ENCODE results near the gene MOV10.

MOV10 gene

DNA sequence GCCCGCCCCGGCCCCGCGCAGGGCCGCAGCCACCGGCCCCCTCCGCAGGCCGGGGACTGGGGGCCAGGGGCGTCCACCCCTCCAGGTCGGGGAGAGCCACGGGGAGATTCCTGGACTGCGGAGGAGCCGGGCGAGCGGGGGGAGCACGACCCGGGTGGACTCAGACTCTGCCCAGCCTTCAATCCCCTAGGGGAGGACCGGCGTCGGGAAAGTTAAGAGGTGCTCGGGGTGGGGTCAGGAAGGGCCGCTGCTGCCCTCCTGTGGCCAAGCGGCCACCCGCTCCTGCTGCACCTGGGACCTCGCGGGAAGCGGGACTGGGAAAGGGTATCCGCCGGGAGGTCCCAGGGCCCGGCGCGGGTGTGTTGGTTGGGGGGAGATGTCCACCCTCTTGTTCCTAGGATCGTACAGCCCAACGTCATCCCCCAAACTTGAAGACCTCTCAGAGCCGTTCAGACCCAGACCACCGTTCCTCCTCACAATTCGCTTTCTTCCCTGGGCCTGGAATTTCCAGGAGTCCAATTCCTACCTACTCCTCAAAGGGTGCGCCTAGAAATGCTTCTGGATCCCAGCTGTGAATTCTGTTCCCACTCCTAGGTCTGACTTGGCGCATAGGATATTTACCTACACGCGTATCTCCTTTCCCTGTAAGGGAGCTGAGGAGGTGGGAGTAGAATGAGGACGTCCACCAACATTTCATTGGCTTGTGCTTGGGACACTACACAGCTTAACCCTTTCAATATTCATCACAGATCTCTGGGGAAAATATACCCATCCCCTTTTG, 33.0 kb downstream of the MOV10 start:
- H3K9ac ChIP-seq (ENCODE audit: low read depth, low read length): peak overlapping the region; percentile 63; the same call in 1 of the 2 replicates
- no peaks in the 10 kb centered on the region for H3K9me3 ChIP-seq (ENCODE audit: control insufficient read depth, insufficient read depth, low read length)
- H3K4me1 ChIP-seq (ENCODE audit: insufficient read depth, low read length): peaks cover 32% of the 10 kb centered on the region
- no peaks in the 10 kb centered on the region; the same call in 1 of the 2 replicates for H3K36me3 ChIP-seq (ENCODE audit: insufficient read depth, low read length)

DNA sequence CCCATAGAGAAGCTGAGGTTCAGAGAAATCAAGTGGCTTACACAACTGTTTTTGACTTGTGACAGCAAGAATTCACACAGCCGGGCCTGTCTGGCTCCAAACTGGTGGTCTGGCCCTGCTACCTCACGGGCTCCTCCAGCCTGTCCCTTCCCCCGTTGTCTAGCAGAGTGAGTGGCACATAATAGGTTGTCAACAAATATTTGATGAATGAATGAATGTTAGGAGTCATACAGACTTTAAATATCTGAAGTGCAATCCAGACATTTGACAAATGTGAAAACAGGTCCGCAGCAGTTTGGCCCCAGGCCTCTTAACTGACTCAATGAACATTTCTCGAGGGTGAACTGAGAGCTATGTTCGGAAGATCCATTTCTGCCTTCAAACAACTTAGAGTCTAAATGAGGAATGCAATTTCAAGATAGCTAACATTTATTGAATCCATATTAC, 33.6 kb downstream of the MOV10 start:
- Histone ChIP-seq H3K4me1 (ENCODE audit: insufficient read depth, low read length) (peaks cover 39% of the 10 kb centered on the region), H3K9me3 (ENCODE audit: control insufficient read depth, insufficient read depth, low read length) (no peaks in the 10 kb centered on the region), H3K9ac (ENCODE audit: low read depth, low read length) (peak overlapping the region; percentile 63; the same call in 1 of the 2 replicates), H3K36me3 (ENCODE audit: insufficient read depth, low read length) (no peaks in the 10 kb centered on the region)

DNA sequence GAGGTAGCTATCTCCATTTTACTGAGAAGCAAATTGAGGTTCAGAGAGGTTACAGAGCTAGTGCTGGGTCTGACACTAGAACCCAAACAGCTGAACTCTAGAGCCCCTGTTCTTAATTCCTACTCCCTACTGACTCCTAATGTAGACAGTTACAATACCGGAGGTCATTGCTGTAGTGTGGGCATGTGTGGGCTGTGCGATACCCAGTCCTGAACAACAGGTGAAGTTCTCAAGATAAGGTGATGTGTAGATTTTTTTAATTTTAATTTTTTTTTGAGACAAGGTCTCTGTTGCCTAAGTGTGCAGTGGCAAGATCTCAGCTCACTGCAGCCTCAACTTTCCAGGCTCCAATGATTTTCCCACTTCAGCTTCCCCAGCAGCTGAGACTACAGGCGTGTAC, 34.0 kb downstream of the MOV10 start:
- H3K9me3 ChIP-seq (ENCODE audit: control insufficient read depth, insufficient read depth, low read length): no peaks in the 10 kb centered on the region
- no peaks in the 10 kb centered on the region for H3K36me3 ChIP-seq (ENCODE audit: insufficient read depth, low read length)
- H3K4me1 ChIP-seq (ENCODE audit: insufficient read depth, low read length): peaks cover 42% of the 10 kb centered on the region
- H3K9ac ChIP-seq (ENCODE audit: low read depth, low read length): no peak overlapping the region

GRCh38 chr1:112710159-112710558, 35.7 kb downstream of the MOV10 start:
- H3K9me3 ChIP-seq (ENCODE audit: control insufficient read depth, insufficient read depth, low read length): no peaks in the 10 kb centered on the region
- peaks cover 35% of the 10 kb centered on the region for H3K4me1 ChIP-seq (ENCODE audit: insufficient read depth, low read length)
- no peaks in the 10 kb centered on the region for H3K36me3 ChIP-seq (ENCODE audit: insufficient read depth, low read length)
- no peak overlapping the region for H3K9ac ChIP-seq (ENCODE audit: low read depth, low read length)

- no peaks in the 10 kb centered on the region for H3K36me3 ChIP-seq (ENCODE audit: insufficient read depth, low read length)
- peaks cover 32% of the 10 kb centered on the region for H3K4me1 ChIP-seq (ENCODE audit: insufficient read depth, low read length)
- no peaks in the 10 kb centered on the region for H3K9me3 ChIP-seq (ENCODE audit: control insufficient read depth, insufficient read depth, low read length)
- H3K9ac ChIP-seq (ENCODE audit: low read depth, low read length): no peak overlapping the region
Observed at GRCh38 chr1:112710586-112710985, 36.1 kb downstream of the MOV10 start.

GRCh38 chr1:112711041-112711440, 36.6 kb downstream of the MOV10 start:
- Histone ChIP-seq H3K9me3 (ENCODE audit: control insufficient read depth, insufficient read depth, low read length) (no peaks in the 10 kb centered on the region), H3K4me1 (ENCODE audit: insufficient read depth, low read length) (peaks cover 27% of the 10 kb centered on the region), H3K36me3 (ENCODE audit: insufficient read depth, low read length) (no peaks in the 10 kb centered on the region), H3K9ac (ENCODE audit: low read depth, low read length) (0 out of 2 replicates have a peak overlapping the region, but pooled peaks have one; percentile 3)

DNA sequence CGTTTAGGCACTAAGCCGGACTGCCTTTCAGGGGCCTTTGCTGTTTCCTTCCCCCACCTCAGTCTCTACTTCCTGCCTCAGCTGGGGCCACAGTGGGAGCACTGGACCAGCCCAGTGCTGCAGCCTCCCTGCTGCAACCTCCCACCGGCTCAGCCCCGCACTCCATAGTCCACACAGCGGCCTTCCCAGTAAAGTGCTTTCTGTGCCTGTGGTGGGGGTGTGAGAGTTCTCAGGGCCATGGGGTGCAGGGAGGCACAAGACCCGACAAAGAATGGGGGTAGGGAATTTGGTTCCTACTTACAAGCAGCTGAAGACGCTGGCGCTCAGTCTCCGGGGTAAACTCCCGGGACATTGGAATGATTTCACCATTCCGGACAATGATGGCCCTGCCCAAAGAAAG, 37.2 kb downstream of the MOV10 start:
- peaks cover 30% of the 10 kb centered on the region for H3K4me1 ChIP-seq (ENCODE audit: insufficient read depth, low read length)
- H3K9me3 ChIP-seq (ENCODE audit: control insufficient read depth, insufficient read depth, low read length): no peaks in the 10 kb centered on the region
- no peaks in the 10 kb centered on the region for H3K36me3 ChIP-seq (ENCODE audit: insufficient read depth, low read length)
- H3K9ac ChIP-seq (ENCODE audit: low read depth, low read length): 0 out of 2 replicates have a peak overlapping the region, but pooled peaks have one; percentile 3

GRCh38 chr1:112712191-112712590, 37.7 kb downstream of the MOV10 start:
- Histone ChIP-seq H3K9me3 (ENCODE audit: control insufficient read depth, insufficient read depth, low read length) (no peaks in the 10 kb centered on the region), H3K9ac (ENCODE audit: low read depth, low read length) (no peak overlapping the region), H3K36me3 (ENCODE audit: insufficient read depth, low read length) (no peaks in the 10 kb centered on the region), H3K4me1 (ENCODE audit: insufficient read depth, low read length) (peaks cover 31% of the 10 kb centered on the region)

- H3K9ac ChIP-seq (ENCODE audit: low read depth, low read length): no peak overlapping the region
- H3K9me3 ChIP-seq (ENCODE audit: control insufficient read depth, insufficient read depth, low read length): no peaks in the 10 kb centered on the region
- peaks cover 31% of the 10 kb centered on the region for H3K4me1 ChIP-seq (ENCODE audit: insufficient read depth, low read length)
- no peaks in the 10 kb centered on the region for H3K36me3 ChIP-seq (ENCODE audit: insufficient read depth, low read length)
Observed at GRCh38 chr1:112712701-112713128, 38.3 kb downstream of the MOV10 start.

GRCh38 chr1:112713466-112714312, 39.2 kb downstream of the MOV10 start:
- H3K4me1 ChIP-seq (ENCODE audit: insufficient read depth, low read length): peaks cover 31% of the 10 kb centered on the region
- H3K36me3 ChIP-seq (ENCODE audit: insufficient read depth, low read length): no peaks in the 10 kb centered on the region
- H3K9me3 ChIP-seq (ENCODE audit: control insufficient read depth, insufficient read depth, low read length): no peaks in the 10 kb centered on the region
- peak overlapping the region; percentile 75; the same call in 1 of the 2 replicates for H3K9ac ChIP-seq (ENCODE audit: low read depth, low read length)

DNA sequence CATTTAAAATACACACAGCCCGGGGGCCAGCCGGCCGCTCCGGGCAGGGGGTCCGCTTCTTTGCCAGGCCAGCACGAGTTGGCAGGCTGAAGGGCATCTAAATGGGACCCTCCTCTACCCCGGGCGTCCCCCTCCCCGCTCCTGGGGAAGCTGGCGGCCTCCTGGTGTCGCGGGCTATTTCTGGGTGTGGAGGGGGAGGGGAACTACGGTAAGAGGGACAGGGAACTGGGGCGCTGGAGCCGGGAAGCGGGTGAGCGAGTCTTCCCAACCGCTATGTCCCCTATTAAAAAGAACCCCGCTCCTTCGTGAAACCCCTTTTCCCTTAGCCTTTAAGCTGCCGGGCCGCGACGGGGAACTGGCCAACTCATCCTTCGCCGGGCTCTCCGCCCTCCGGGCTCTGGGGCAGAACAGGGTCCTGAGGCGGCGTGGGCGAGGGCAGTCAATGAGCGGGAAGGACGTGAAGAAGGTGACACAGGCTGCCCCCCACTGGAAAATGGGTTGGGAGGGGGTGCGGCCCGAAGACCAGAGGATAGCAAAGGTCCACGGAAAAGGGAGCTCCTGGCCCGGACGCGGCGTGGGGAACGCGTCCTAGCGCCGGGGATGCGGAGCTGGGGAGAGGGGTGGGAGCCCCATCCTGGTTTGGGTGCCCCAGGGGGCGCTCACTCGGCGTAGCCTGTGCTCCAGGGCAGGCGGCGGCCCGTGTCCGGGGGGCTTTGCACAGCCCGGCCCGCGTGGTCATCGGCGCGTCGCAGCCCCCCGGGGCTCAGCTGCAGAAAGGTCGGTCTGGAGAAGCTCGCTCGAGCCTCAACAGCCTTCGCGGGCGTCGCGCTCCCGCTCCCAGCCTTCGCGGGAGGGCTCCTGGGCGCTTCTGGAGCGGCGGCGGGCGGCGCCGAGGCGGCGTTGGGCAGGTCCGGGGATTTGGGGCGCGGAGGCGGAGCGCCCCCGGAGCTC, 40.1 kb downstream of the MOV10 start:
- Histone ChIP-seq H3K9me3 (ENCODE audit: control insufficient read depth, insufficient read depth, low read length) (no peaks in the 10 kb centered on the region), H3K9ac (ENCODE audit: low read depth, low read length) (peak overlapping the region; percentile 75; the same call in 1 of the 2 replicates)

DNA sequence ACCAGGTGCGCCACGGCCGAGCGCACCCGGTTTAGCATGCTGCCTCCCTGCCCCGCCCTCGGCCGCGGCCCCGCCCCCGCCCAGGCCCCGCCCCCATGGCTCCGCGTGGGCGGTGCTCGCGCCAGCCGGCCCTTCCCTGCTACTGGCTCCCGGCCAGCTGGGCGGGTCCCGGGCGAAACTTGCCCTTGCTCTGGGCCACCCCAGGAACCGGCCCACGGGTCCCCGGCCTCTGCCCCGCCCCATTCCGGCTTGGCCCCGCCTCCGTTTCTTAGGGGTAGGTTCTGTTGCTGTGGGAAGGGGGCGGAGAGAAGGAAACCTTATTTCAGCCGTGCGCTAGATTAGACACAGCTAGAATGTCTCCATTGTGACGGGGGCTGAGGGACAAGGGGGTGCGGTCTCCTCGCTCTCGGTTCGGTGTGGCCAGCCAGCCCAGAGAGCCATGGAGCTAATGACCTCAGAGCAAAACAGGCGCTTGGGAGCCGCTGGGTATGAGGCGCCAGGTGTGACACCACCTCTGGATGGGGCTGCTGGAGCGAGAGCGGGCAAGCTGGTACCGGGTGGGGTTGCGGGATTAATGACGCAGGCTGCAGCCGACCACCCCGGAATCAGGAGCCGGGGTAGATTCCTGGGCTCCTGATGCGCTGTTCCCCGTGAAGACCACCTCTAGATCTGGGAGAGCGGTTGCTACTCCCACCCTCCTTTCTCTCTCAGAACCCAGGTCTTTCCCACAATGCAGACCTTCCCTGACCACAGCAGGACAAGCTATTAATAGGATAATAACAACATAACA, 41.0 kb downstream of the MOV10 start, which contains the start of gene PPM1J:
Gene PPM1J, minus strand, starts transcription at position 69 of the 790 bp plus-strand sequence. Its CDS starts 31 bp downstream, at position 38.
- Histone ChIP-seq H3K9me3 (ENCODE audit: control insufficient read depth, insufficient read depth, low read length) (no peaks in the 10 kb centered on the region), H3K4me1 (ENCODE audit: insufficient read depth, low read length) (peaks cover 31% of the 10 kb centered on the region), H3K36me3 (ENCODE audit: insufficient read depth, low read length) (no peaks in the 10 kb centered on the region), H3K9ac (ENCODE audit: low read depth, low read length) (peak within 1 kb of the TSS; percentile 75; the same call in 1 of the 2 replicates)

More for the DNA sequence above, 40.1 kb downstream of the MOV10 start:
- Histone ChIP-seq H3K36me3 (ENCODE audit: insufficient read depth, low read length) (no peaks in the 10 kb centered on the region), H3K4me1 (ENCODE audit: insufficient read depth, low read length) (peaks cover 31% of the 10 kb centered on the region)

- Histone ChIP-seq H3K4me1 (ENCODE audit: insufficient read depth, low read length) (peaks cover 28% of the 10 kb centered on the region), H3K9ac (ENCODE audit: low read depth, low read length) (peak overlapping the region; percentile 47; the same call in 1 of the 2 replicates), H3K9me3 (ENCODE audit: control insufficient read depth, insufficient read depth, low read length) (no peaks in the 10 kb centered on the region), H3K36me3 (ENCODE audit: insufficient read depth, low read length) (no peaks in the 10 kb centered on the region)
Observed at GRCh38 chr1:112716133-112716720, 41.8 kb downstream of the MOV10 start.
